ENCODE measurements around the gene MYOG.

MYOG gene

GRCh38 chr1:203045821-203046594 lies 39.8 kb downstream of the MYOG start:
- DNase-seq, result no peak

GRCh38 chr1:203045336-203045735 lies 40.5 kb downstream of the MYOG start:
- DNase-seq, result no peak

- no peak for DNase-seq
These were observed 41.1 kb downstream of the MYOG start for GRCh38 chr1:203044546-203045250.

GRCh38 chr1:203043830-203044545 lies 41.8 kb downstream of the MYOG start:
- DNase-seq, result no peak

- DNase-seq, result no peak
These were observed 44.4 kb downstream of the MYOG start for GRCh38 chr1:203041351-203041932.

- no peak for DNase-seq
These were observed 45.1 kb downstream of the MYOG start for GRCh38 chr1:203040513-203041275.

- no peak for DNase-seq
These were observed 46.0 kb downstream of the MYOG start for GRCh38 chr1:203039609-203040512.

- DNase-seq, result peak; percentile 58 to 86
These were observed 46.8 kb downstream of the MYOG start for GRCh38 chr1:203038891-203039608.

- no peak for DNase-seq
These were observed 47.5 kb downstream of the MYOG start for GRCh38 chr1:203038217-203038741.

GRCh38 chr1:203037509-203038190 lies 48.2 kb downstream of the MYOG start:
- DNase-seq, result no peak

GRCh38 chr1:203036537-203036936 lies 49.3 kb downstream of the MYOG start:
- no peak for DNase-seq

GRCh38 chr1:203036135-203036534 lies 49.7 kb downstream of the MYOG start:
- no peak for DNase-seq

- DNase-seq, result no peak
These were observed 50.5 kb downstream of the MYOG start for GRCh38 chr1:203035111-203036000.

GRCh38 chr1:203034422-203035110 lies 51.2 kb downstream of the MYOG start:
- DNase-seq, result no peak

GRCh38 chr1:203033917-203034316 lies 51.9 kb downstream of the MYOG start:
- DNase-seq, result no peak

- DNase-seq, result no peak
These were observed 52.5 kb downstream of the MYOG start for GRCh38 chr1:203033287-203033686.
